ENCODE data around the gene BCO2.

DNA sequence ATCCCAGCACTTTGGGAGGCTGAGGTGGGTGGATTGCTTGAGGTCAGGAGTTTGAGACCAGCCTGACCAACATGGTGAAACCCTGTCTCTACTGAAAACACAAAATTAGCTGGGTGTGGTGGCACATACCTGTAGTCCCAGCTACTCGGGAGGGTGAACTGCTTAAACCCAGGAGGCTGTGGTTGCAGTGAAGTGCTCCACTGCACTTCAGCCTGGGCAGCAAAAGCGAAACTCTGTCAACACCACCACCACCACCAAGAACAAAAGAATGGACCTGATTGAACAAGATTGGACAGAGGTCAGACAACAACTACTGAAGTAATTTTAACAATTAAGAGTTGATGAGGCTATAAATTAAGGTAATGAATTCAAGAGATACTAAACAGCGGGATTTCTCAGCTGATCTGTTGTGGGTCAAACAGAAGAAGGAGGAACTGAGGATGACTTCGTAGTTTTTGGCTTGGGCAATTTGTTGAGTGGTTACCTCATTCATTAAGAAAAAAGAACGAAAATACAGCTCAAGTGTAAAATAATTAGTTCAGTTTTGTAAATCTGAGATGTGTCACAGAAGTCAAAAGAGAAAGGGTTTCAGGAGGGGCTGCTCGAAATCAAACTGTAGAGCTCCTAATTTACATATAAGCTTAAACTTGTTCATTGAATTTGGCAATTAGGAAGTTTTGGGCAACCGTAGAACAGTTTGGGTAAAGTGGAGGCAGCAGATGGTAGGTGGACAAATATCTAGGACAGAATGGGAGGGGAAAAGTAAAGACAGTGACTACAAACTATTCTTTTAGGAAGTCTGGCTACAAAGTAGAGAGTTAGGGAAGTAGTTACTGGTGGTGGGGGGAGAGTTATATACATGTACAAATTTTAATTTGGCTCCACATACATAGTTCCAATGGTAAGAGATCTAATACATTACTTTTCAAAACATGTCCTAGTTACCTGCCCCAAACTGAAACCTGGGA lies 15.9 kb upstream of the BCO2 start:
- TF ChIP-seq, protein P1, sequence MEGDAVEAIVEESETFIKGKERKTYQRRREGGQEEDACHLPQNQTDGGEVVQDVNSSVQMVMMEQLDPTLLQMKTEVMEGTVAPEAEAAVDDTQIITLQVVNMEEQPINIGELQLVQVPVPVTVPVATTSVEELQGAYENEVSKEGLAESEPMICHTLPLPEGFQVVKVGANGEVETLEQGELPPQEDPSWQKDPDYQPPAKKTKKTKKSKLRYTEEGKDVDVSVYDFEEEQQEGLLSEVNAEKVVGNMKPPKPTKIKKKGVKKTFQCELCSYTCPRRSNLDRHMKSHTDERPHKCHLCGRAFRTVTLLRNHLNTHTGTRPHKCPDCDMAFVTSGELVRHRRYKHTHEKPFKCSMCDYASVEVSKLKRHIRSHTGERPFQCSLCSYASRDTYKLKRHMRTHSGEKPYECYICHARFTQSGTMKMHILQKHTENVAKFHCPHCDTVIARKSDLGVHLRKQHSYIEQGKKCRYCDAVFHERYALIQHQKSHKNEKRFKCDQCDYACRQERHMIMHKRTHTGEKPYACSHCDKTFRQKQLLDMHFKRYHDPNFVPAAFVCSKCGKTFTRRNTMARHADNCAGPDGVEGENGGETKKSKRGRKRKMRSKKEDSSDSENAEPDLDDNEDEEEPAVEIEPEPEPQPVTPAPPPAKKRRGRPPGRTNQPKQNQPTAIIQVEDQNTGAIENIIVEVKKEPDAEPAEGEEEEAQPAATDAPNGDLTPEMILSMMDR (IDR thresholded peaks at IDR 0.05) = no peak
- no peak for TF ChIP-seq POLR2A (IDR thresholded peaks at IDR 0.05)

Data from upper lobe of left lung (tissue), 4 donors.